H4 (cell line): Measurements from ENCODE around the gene TUBA4B. TPM values are rescaled to one million over a fixed set of nuclear protein-coding genes. Genes with fewer than 3 reads are reported as not detected.
"Not testable (repeated sequence)": the region's sequence is repeated elsewhere in the genome, so short reads cannot be mapped to it uniquely, and the experiment has no call there.

Source experiments
- DNase-seq: peaks from one replicate; pipeline ENCODE4 v3.0.0-alpha.2; 2015; ENCODE audit warnings: low spot score
- total RNA-seq: library from RNA; depleted of rRNA; stranded (reverse); fragments of >200 nt; shearing (Covaris generic); gene quantifications from 2 replicates; pipeline ENCODE4 v1.2.3, GENCODE V29; 2014

TUBA4B gene
- total RNA-seq, 1 experiment from 2014 or later: not detected

DNA sequence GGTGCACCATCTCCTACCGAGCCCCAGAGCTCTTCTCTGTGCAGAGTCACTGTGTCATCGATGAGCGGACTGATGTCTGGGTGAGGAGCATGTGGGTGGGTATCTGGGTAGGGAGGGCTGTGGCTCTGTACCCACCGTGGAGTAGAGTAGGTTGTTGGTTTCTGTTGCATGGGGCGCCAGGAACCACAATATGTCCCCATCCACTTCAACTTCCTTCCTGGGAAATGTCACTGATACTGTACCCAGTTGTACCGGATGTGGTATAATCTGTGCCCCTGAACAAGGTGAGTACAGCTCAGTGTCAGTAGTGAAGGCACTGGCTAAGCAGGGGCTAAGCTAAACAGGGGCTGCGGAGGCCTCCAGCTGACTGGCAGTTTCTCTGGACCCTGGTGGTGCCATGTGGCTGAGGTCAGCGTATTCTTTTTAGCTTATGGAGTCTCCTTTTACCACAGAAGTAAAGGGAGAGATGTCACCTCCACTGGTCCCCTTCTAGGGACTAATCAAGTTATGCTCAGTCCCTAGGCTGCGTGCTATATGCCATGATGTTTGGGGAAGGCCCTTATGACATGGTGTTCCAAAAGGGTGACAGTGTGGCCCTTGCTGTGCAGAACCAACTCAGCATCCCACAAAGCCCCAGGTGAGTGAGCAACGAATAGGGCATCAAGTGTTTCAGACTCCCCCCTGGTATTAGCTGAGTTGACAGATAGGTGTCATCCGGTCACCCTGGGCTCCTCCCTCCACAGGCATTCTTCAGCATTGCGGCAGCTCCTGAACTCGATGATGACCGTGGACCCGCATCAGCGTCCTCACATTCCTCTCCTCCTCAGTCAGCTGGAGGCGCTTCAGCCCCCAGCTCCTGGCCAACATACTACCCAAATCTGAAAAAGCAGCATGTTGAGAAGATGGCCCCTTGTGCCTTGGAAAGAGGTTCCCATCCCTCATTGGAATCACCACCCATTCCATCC is 5.1 kb upstream of the TUBA4B start:
- no peak for DNase-seq

DNA sequence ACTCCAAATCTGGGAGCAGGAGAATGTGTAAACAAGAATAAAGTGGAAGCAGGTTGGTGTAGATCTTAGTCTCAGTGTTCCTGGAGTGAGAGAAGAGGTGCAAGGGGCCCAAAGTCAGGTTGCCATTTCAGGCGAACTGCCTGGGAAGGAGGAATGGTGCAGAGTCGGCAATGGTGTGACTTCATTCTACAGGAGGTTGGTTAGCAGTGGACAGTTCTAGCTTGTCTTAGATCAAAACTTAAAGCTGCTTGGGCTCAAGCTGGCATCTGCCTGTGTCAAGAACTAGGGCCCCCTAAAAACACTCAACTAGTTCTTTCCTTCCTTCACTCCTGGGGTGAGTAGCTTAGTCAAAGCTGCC is 4.2 kb upstream of the TUBA4B start:
- DNase-seq: no peak

GRCh38 chr2:219249203-219249980 is 3.7 kb upstream of the TUBA4B start:
- peak; percentile 92 for DNase-seq

- no peak for DNase-seq
Observed at GRCh38 chr2:219250049-219250781, 2.8 kb upstream of the TUBA4B start.

GRCh38 chr2:219251656-219252055 is 1.4 kb upstream of the TUBA4B start:
- DNase-seq: no peak

- no peak for DNase-seq
Observed at GRCh38 chr2:219252084-219252483, 959 bp upstream of the TUBA4B start.

DNA sequence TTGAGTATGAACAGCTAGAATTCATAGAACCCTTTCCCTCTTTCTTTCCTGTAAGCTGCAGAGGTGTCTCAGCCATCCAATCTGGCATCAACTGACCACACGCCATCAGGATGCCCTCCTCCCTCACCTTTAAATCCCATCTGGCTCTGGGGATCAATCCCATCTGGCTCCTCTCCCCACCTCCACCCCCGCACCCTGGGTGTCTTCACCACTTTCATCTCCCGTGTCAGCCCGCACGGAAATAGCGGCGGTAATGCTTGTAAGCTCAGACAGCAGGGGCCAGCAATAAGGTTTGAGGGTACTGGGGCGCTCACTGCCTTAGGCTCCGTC is 508 bp upstream of the TUBA4B start:
- no peak for DNase-seq

GRCh38 chr2:219253753-219254589 is 928 bp downstream of the TUBA4B start, which contains the start of gene TUBA4A:
Gene TUBA4A (minus strand): TSS chr2:219253918. CDS start chr2:219253858, 60 bp downstream.
- peak; percentile 34 for DNase-seq

- DNase-seq: no peak
Observed at GRCh38 chr2:219254590-219255201, 1.7 kb downstream of the TUBA4B start.

DNA sequence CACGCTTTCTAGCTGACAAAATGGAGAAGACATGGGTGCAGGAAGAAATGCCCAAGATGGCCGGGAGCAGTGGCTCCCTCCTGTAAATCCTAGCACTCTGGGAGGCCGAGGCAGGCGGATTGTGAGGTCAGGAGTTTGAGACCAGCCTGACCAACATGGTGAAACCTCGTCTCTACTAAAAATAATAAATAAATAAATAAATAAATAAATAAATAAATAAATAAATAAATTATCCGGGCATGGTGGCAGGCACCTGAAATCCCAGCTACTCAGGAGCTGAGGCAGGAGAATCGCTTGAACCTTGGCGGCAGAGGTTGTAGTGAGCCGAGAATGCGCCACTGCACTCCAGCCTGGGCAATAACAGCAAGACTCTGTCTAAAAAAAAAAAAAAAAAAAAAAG is 5.9 kb downstream of the TUBA4B start:
- not testable (repeated sequence) for DNase-seq

DNA sequence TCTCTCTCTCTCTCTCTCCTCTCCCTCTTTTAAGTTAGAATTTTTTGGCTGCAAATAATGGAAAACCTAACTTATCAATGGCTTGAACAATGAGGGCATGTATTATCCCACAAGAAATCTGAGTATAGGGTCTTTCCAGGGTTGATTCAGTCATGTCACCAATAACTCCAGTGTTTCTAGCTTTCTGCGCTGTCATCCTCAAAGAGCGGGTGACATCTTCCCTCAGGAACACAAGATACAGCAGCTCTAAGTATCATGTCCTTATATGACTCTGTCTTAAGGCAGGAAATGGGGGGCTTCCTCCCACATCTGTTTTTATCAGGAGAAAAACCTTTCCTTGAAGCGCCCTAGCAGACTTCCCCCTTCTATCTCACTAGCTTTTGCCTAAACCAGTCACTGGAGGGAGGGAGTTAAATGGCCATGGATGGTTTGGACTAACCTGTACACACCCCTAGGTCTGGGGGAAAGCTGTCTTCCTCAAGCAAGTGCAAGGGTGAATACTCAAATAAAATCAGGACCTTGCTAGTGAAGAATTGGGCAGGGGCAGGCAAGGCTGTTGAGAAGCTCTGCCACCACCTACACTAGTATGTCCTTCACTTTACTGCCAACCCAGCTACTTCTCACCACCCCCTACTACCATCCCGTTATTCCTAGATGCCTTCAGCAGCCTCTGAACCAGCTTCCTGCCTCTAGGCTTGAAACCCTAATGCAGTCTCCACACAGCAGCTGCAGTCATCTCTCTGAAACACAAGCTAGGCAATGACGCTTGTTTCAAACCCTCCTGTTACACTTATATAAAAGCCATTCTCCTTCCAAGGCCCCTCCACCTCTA is 8.2 kb downstream of the TUBA4B start:
- no peak for DNase-seq

GRCh38 chr2:219266232-219266631 is 13.2 kb downstream of the TUBA4B start:
- no peak for DNase-seq

GRCh38 chr2:219266886-219267285 is 13.8 kb downstream of the TUBA4B start:
- DNase-seq: no peak

DNA sequence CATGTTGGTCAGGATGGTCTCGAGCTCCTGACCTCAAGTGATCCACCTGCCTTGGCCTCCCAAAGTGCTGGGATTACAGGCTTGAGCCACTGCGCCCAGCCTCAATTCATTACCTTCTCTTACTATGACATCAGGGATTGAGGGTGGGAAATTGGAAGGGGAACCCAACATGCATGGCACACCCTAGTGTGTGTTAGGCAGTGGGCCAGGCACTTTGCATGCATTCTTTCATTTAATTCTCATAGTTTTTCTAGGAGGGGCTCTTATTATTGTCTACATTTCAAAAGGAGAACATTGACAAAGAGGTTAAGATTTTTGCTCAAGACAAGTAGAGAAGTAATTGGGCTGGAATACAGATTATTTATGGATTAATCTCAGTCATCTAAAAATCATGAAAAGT is 15.3 kb downstream of the TUBA4B start:
- DNase-seq: no peak

- DNase-seq: no peak
Observed at GRCh38 chr2:219269362-219270054, 16.5 kb downstream of the TUBA4B start.

DNA sequence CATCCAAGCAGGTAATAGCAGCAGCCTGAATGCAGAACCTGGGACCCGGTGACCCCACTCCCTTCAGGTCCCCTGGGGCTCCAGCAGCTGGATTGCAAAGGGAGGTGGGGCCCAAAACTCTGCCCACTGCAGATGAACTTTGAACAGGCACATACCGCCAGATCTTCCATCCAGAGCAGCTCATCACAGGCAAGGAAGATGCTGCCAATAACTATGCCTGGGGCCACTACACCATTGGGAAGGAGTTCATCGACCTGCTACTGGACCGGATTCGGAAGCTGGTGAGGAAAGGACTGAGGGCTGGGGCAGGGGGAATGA is 17.0 kb downstream of the TUBA4B start:
- no peak for DNase-seq

- DNase-seq: no peak
Observed at GRCh38 chr2:219271021-219271420, 18.0 kb downstream of the TUBA4B start.

DNA sequence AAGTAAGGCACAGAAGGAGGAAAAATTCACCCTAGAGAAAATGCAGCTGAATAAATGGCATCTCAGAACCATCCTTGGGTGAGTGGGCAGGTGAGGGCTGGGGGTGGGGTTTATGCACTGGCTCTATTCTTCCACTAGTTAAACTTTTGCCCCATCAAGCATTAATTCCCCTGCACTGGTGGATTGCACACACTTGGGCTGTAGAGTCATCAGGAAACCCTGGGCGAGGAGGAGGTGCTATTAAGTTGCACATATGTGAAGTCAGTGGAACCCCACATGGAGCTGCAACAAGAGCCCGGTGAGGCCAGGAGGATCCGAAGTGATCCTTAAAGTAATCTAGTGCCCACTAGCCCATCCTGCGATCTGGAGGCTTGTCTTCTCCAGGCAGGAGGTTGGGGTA is 19.3 kb downstream of the TUBA4B start:
- DNase-seq: no peak

DNA sequence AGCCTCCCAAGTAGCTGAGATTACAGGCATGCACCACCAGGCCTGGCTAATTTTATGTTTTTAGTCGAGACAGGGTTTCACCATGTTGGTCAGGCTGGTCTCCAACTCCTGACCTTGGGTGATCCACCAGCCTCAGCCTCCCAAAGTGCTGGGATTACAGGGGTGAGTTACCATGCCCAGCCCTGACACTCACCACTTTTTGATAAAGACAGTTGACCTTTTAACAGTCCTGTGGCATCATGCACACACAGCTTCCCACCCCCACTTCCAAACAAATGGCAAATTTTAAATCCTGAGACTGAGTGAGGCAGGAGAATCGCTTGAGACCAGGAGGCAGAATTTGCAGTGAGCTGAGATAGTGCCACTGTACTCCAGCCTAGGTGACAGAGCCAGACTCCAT is 20.0 kb downstream of the TUBA4B start:
- DNase-seq: no peak

DNA sequence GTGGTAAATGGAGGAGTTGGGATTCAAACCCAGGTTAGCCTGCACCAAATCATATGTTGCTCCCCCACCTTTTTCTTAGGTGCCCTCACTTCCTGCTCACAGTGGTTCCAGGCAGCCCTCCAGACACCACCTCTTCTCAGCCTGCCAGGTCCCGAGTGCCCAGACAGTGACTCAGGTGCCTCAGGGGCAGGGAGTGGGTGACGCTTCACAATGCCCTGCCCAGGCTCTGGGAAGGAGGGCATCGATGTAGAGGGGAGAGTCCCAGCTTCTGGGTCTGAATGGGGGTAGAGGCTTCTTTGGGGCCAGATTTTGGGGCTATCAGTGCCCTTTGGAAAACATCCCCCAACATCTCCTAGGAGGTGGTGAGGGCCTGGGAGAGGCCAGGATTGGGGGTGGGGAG is 20.9 kb downstream of the TUBA4B start:
- DNase-seq: peak; percentile 63
